IPS-20b (cell line): ENCODE measurements around the gene XRCC5.

Experiments
- H3K27ac ChIP-seq: one replicate; pipeline ENCODE4 v1.5.1; 2013; ENCODE audit warnings: low read length
- H3K27me3 ChIP-seq: 2 replicates; pipeline ENCODE4 v1.6.1; 2013; ENCODE audit warnings: mild to moderate bottlenecking, low read length, inconsistent platforms; ENCODE audit not compliant: insufficient read depth
- H3K36me3 ChIP-seq: 2 replicates; pipeline ENCODE4 v1.6.1; 2013; ENCODE audit warnings: low read depth, mild to moderate bottlenecking, inconsistent platforms, low read length, moderate library complexity; ENCODE audit not compliant: insufficient read depth
- H3K4me1 ChIP-seq: 2 replicates; pipeline ENCODE4 v1.6.1; 2013; ENCODE audit warnings: mild to moderate bottlenecking, control low read depth, inconsistent platforms, low read length, moderate library complexity; ENCODE audit not compliant: insufficient read depth
- H3K4me3 ChIP-seq: 2 replicates; pipeline ENCODE4 v1.5.1; 2013; ENCODE audit warnings: mild to moderate bottlenecking, low read length, inconsistent platforms
- H3K9ac ChIP-seq: 2 replicates; pipeline ENCODE4 v1.6.1; 2013; ENCODE audit warnings: low read depth, mild to moderate bottlenecking, inconsistent platforms, low read length, moderate library complexity
- H3K9me3 ChIP-seq: 2 replicates; pipeline ENCODE4 v1.6.1; 2013; ENCODE audit warnings: mild to moderate bottlenecking, low read depth, low read length, inconsistent platforms; ENCODE audit not compliant: insufficient read depth

XRCC5 gene

GRCh38 chr2:216243026-216243425, 133.9 kb downstream of the XRCC5 start:
- Histone ChIP-seq H3K27ac (no peak overlapping the region), H3K36me3 (no peaks in the 10 kb centered on the region), H3K4me3 (no peak overlapping the region), H3K9ac (no peak overlapping the region), H3K27me3 (no peaks in the 10 kb centered on the region), H3K9me3 (no peaks in the 10 kb centered on the region), H3K4me1 (peaks cover 8% of the 10 kb centered on the region; the same call in 1 of the 2 replicates)

GRCh38 chr2:216245391-216245975, 136.3 kb downstream of the XRCC5 start:
- Histone ChIP-seq H3K9ac (no peak overlapping the region), H3K27ac (no peak overlapping the region), H3K36me3 (no peaks in the 10 kb centered on the region), H3K9me3 (no peaks in the 10 kb centered on the region), H3K27me3 (no peaks in the 10 kb centered on the region), H3K4me1 (peaks cover 8% of the 10 kb centered on the region; the same call in 1 of the 2 replicates), H3K4me3 (no peak overlapping the region)

- Histone ChIP-seq H3K9me3 (no peaks in the 10 kb centered on the region), H3K27me3 (no peaks in the 10 kb centered on the region), H3K27ac (no peak overlapping the region), H3K36me3 (no peaks in the 10 kb centered on the region), H3K9ac (no peak overlapping the region), H3K4me1 (peaks cover 8% of the 10 kb centered on the region; the same call in 1 of the 2 replicates), H3K4me3 (no peak overlapping the region)
Observed at GRCh38 chr2:216246766-216247165, 137.6 kb downstream of the XRCC5 start.
